HFFc6 (cell line): ENCODE results near the gene ARHGAP44. TPM values are rescaled to one million over a fixed set of nuclear protein-coding genes. Genes with fewer than 3 reads are reported as not detected.

Experiments
- DNase-seq: peaks from one replicate; pipeline ENCODE4 v3.0.0-alpha.2; 2018
- H3K27ac Mint-ChIP-seq: 2 replicates; pipeline ENCODE4 v1.8.0; 2020; ENCODE audit warnings: mild to moderate bottlenecking, mixed read lengths
- H3K27me3 Mint-ChIP-seq: 2 replicates; pipeline ENCODE4 v1.8.0; 2021; ENCODE audit warnings: mild to moderate bottlenecking, moderate library complexity, mixed read lengths; ENCODE audit not compliant: insufficient read depth
- H3K36me3 Mint-ChIP-seq: 2 replicates; pipeline ENCODE4 v1.8.0; 2021; ENCODE audit warnings: low read depth, mixed read lengths
- H3K4me1 Mint-ChIP-seq: 2 replicates; pipeline ENCODE4 v1.8.0; 2020; ENCODE audit warnings: low read depth, mixed read lengths
- H3K4me3 Mint-ChIP-seq: 2 replicates; pipeline ENCODE4 v1.8.0; 2020; ENCODE audit warnings: mild to moderate bottlenecking, moderate library complexity, mixed read lengths
- H3K9me3 Mint-ChIP-seq: 2 replicates; pipeline ENCODE4 v1.8.0; 2020; ENCODE audit warnings: mild to moderate bottlenecking, mixed read lengths
- CTCF ChIP-seq: fragments of 200-600 bp; sonication (generic); IDR thresholded peaks from 2 replicates; pipeline ENCODE4 v1.5.0; 2021; ENCODE audit warnings: antibody characterized with exemption, mild to moderate bottlenecking
- microRNA-seq: library from miRNA; unstranded; fragments of <30 nt; microRNA quantifications from one replicate; pipeline ENCODE4, GENCODE V29; 2019
- total RNA-seq, 6 experiments: library from RNA; stranded (reverse); fragmentation: NEBNext Ultra II Directional; extraction: Animal tissue kit (Norgen Biotek cat#: 25700); gene quantifications; 2 replicates in 1 of 6; 3 replicates in 5 of 6; pipeline ENCODE4 v1.2.3, GENCODE V29; 2021

ARHGAP44 gene
- total RNA-seq, 6 experiments from 2014 or later = 0.43 to 1.3 (median 0.68) TPM

DNA sequence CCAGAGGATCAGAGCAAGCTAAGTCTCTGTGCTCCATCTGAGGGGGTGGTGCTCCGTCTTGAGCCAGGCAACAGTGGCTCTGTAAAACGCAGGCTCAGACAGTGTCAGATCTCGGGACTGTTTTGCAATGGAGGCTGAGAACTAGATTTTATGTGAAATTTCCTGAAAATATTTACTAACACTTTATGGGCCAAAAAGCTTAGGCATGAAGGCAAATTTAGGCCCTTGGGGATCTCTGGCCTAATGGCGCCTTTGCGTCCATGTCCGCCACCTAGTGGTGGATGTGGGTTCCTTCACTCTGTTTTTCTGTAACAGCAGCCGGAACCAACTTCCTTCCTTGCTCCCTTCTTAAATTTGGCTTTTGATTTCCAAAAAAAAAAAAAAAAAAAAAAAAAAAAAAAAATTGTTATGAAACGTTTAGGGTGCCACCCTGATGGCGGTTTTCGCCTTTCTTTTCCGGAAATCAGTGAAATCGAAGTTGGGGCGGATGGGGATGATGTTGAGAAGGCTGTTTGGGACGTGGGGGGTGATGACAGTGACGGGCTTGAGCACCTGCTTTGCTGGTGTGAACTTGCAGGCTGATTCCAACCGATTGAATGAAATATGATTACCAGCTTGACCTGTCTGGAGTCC lies 242.5 kb downstream of the ARHGAP44 start:
- peaks cover 20% of the 10 kb centered on the region for H3K27me3 Mint-ChIP-seq
- TF ChIP-seq CTCF = peak; percentile 95
- no peaks in the 10 kb centered on the region; the same call in 1 of the 2 replicates for H3K9me3 Mint-ChIP-seq
- H3K27ac Mint-ChIP-seq = no peak overlapping the region
- H3K36me3 Mint-ChIP-seq = 0 out of 2 replicates have a peak, but pooled peaks cover 3% of the 10 kb centered on the region
- H3K4me1 Mint-ChIP-seq = peaks cover 21% of the 10 kb centered on the region
- no peak overlapping the region for H3K4me3 Mint-ChIP-seq
- DNase-seq = peak; percentile 30

- Mint-ChIP-seq H3K36me3 (0 out of 2 replicates have a peak, but pooled peaks cover 3% of the 10 kb centered on the region), H3K4me3 (no peak overlapping the region), H3K4me1 (peaks cover 11% of the 10 kb centered on the region), H3K27me3 (peaks cover 17% of the 10 kb centered on the region), H3K9me3 (no peaks in the 10 kb centered on the region; the same call in 1 of the 2 replicates), H3K27ac (no peak overlapping the region)
- no peak for DNase-seq
- TF ChIP-seq CTCF = no peak
These were observed 246.1 kb downstream of the ARHGAP44 start for GRCh38 chr17:13035420-13035819.

DNA sequence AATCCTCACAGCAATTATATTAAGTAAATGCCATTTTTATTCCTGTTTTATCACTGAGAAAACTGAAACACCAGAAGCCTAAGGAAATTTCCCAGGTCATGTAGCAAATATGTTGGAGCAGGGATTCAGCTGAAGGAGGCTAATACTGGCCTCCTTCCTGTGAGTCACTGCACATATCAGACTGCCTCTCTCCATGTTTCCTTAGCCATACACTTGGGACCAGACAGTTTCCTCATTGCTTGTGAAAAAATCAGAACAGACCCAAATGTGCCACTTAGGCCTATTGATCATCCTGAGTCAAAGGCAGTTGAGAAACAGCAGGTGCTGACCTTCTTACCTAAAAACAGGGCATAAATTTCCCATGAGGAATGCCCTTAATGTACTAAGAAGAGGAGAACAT lies 247.5 kb downstream of the ARHGAP44 start:
- Mint-ChIP-seq H3K9me3 (no peaks in the 10 kb centered on the region; the same call in 1 of the 2 replicates), H3K4me3 (no peak overlapping the region), H3K27ac (no peak overlapping the region), H3K27me3 (peaks cover 17% of the 10 kb centered on the region), H3K36me3 (0 out of 2 replicates have a peak, but pooled peaks cover 3% of the 10 kb centered on the region), H3K4me1 (no peaks in the 10 kb centered on the region)
- no peak for TF ChIP-seq CTCF
- no peak for DNase-seq

DNA sequence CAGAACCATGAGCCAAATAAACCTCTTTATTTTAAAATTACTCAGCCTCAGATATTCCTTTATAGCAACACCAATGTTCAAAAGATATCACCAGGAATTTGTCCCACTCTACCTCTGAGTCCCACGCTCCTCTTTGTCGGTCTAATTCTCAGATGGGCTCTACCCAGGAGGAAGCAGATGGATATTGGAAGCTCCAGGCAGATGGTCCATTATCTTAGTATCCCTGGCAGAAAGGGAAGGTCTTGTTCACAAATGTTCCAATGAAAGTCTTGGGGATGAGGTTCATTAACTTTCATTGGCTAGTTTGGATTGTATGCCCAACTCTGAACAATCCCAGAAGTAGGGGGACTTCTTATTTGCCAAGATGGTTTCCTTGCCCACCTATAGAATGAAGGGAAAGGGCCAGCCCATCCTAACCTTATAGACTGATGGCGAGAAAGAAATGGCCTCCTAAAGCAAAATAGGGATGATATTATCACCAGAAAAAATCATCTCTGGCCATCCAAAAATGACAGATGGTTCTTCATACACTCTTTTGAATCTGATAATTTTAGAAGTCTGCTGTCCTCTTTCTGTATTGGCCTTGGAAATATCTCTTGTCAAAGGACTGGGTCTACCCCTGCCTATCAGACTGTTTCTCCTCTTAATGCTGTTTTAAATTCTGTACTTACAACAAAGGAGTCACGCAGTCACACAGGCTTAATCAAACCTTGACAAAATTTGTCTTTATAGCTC lies 249.8 kb downstream of the ARHGAP44 start:
- no peak overlapping the region for H3K27ac Mint-ChIP-seq
- DNase-seq = no peak
- no peaks in the 10 kb centered on the region for H3K4me1 Mint-ChIP-seq
- no peak for TF ChIP-seq CTCF
- 0 out of 2 replicates have a peak, but pooled peaks cover 3% of the 10 kb centered on the region for H3K36me3 Mint-ChIP-seq
- H3K9me3 Mint-ChIP-seq = no peaks in the 10 kb centered on the region; the same call in 1 of the 2 replicates
- H3K4me3 Mint-ChIP-seq = no peak overlapping the region
- H3K27me3 Mint-ChIP-seq = peaks cover 16% of the 10 kb centered on the region

Small RNA genes within 50 kb of the gene (microRNA-seq; reads per million reads assigned to microRNA genes)
- not detected for gene MIR1269B

Other genes starting within 250 kb of the ARHGAP44 start
- gene MYOCD, start 123.6 kb upstream of the ARHGAP44 start, total RNA-seq = 1 to 10 TPM; 6.5 to 8.5 (median 7.1) TPM
- 10 to 100 TPM; 49.8 to 63.8 (median 55.7) TPM for gene ELAC2, start 228.5 kb downstream of the ARHGAP44 start, total RNA-seq